Endothelial cell of umbilical vein (primary cell): ENCODE measurements around the gene SIAH1. TPM values are rescaled to one million over a fixed set of nuclear protein-coding genes. Genes with fewer than 3 reads are reported as not detected.

ENCODE experiments used
- BruUV-seq: library from RNA; stranded (reverse); fragments of 400-500 nt; replicated peaks from 2 replicates; lab custom pipeline; 2021; lab: Mats Ljungman, UMichigan
- CTCF ChIA-PET: fragments of 300-600, 350-600 bp; sonication (Branson Sonifier 250); formaldehyde crosslinking; loops from one replicate; lab custom pipeline; 2021; ENCODE audit warnings: antibody characterized with exemption, inconsistent platforms; lab: Charles Lee
- POLR2A ChIA-PET: fragments of 300-600, 350-600 bp; sonication (Branson Sonifier 250); formaldehyde crosslinking; loops from one replicate; lab custom pipeline; 2021; ENCODE audit warnings: antibody characterized with exemption, inconsistent platforms; lab: Charles Lee
- DNase-seq: peaks from one replicate; pipeline ENCODE4 v3.0.0-alpha.2; 2011; ENCODE audit warnings: low read depth, low spot score
- FAIRE-seq: peaks from 2 replicates; lab custom pipeline; 2011; peaks lifted over from hg19 to GRCh38; lab: Jason Lieb, UNC
- H2AFZ ChIP-seq: 2 replicates; pipeline ENCODE4 v1.6.0; 2012; ENCODE audit warnings: low read depth, low read length, control low read depth, inconsistent platforms
- H3K27ac ChIP-seq: 2 replicates; pipeline ENCODE4 v1.5.1; 2011; ENCODE audit warnings: low read depth, mild to moderate bottlenecking, control low read depth, low read length, moderate library complexity; ENCODE audit not compliant: insufficient read depth
- H3K27me3 ChIP-seq, 2 experiments: 2 replicates each; pipeline versions ENCODE4 v1.6.0 to v1.6.1; 2011; ENCODE audit warnings: low read length in 2 of 2, mixed read lengths in 1 of 2; ENCODE audit not compliant: control insufficient read depth in 2 of 2, insufficient read depth in 2 of 2
- H3K36me3 ChIP-seq, 2 experiments: 2 replicates in 1 of 2; 3 replicates in 1 of 2; pipeline ENCODE4 v1.5.1; 2011; ENCODE audit warnings: low read length in 2 of 2, mild to moderate bottlenecking in 1 of 2, moderate library complexity in 1 of 2; ENCODE audit not compliant: control insufficient read depth in 2 of 2, insufficient read depth in 2 of 2; ENCODE audit errors: extremely low read depth in 1 of 2
- H3K4me1 ChIP-seq: 3 replicates; pipeline ENCODE4 v1.5.1; 2011; ENCODE audit warnings: mild to moderate bottlenecking, low read length; ENCODE audit not compliant: control insufficient read depth, insufficient read depth; ENCODE audit errors: extremely low read depth
- H3K4me2 ChIP-seq: 2 replicates; pipeline ENCODE4 v1.6.1; 2011; ENCODE audit warnings: low read length, control low read depth, mixed read lengths; ENCODE audit not compliant: insufficient read depth
- H3K4me3 ChIP-seq, 3 experiments: fragments of 200-600 bp in 1 of 3; sonication (generic), shearing (Covaris generic) in 1 of 3; replicated peaks in 1 of 3; 2 replicates each; pipeline ENCODE4 v1.5.1; 2011 to 2016; ENCODE audit warnings: control low read depth in 3 of 3, low read length in 3 of 3, mild to moderate bottlenecking in 2 of 3, inconsistent platforms in 1 of 3, low read depth in 1 of 3, moderate library complexity in 1 of 3; ENCODE audit not compliant: insufficient read depth in 1 of 3
- H3K79me2 ChIP-seq: 2 replicates; pipeline ENCODE4 v1.6.0; 2012; ENCODE audit warnings: low read length, inconsistent platforms; ENCODE audit not compliant: control insufficient read depth, insufficient read depth
- H3K9ac ChIP-seq: replicated peaks from 2 replicates; pipeline ENCODE3; 2011; ENCODE audit warnings: low read length, control low read depth; ENCODE audit not compliant: insufficient read depth; ENCODE audit errors: extremely low read depth
- H3K9me1 ChIP-seq: replicated peaks from 3 replicates; pipeline ENCODE4 v1.6.0; 2011; ENCODE audit warnings: mild to moderate bottlenecking, low read length; ENCODE audit not compliant: control insufficient read depth, insufficient read depth; ENCODE audit errors: extremely low read depth
- H3K9me3 ChIP-seq: replicated peaks from 2 replicates; pipeline ENCODE4 v1.5.1; 2012; ENCODE audit warnings: low read length, inconsistent platforms; ENCODE audit not compliant: control insufficient read depth, insufficient read depth
- H4K20me1 ChIP-seq: replicated peaks from 2 replicates; pipeline ENCODE3; 2011; ENCODE audit warnings: mild to moderate bottlenecking, low read length; ENCODE audit not compliant: control insufficient read depth, insufficient read depth; ENCODE audit errors: extremely low read depth
- EZH2 ChIP-seq: IDR thresholded peaks from 2 replicates; pipeline ENCODE4 v1.6.1; 2012; ENCODE audit warnings: borderline replicate concordance, low read depth, mild to moderate bottlenecking, moderate library complexity, low read length, inconsistent platforms; ENCODE audit not compliant: severe bottlenecking
- FOS ChIP-seq: IDR thresholded peaks from 2 replicates; pipeline ENCODE4 v1.6.1; 2011; ENCODE audit warnings: mild to moderate bottlenecking, low read length, moderate library complexity, borderline replicate concordance; ENCODE audit not compliant: insufficient read depth
- GATA2 ChIP-seq: IDR thresholded peaks from 2 replicates; pipeline ENCODE4 v1.7.0; 2011; ENCODE audit warnings: low read depth, mild to moderate bottlenecking, moderate library complexity, mixed read lengths, low read length; ENCODE audit not compliant: insufficient read length, insufficient read depth
- JUN ChIP-seq: IDR thresholded peaks from 2 replicates; pipeline ENCODE4 v1.6.1; 2011; ENCODE audit warnings: borderline replicate concordance, low read depth; ENCODE audit not compliant: insufficient read length, insufficient read depth
- MYC ChIP-seq: IDR thresholded peaks from one replicate; pipeline ENCODE4 v1.6.1; 2011; ENCODE audit warnings: mild to moderate bottlenecking, low read depth, low read length
- POLR2A ChIP-seq: IDR thresholded peaks from 2 replicates; pipeline ENCODE4 v1.6.1; 2012; ENCODE audit warnings: low read depth, mild to moderate bottlenecking, control low read depth, low read length
- POLR2AphosphoS5 ChIP-seq: IDR thresholded peaks from 2 replicates; pipeline ENCODE4 v1.6.1; 2012; ENCODE audit warnings: low read depth, mild to moderate bottlenecking, control low read depth, low read length, moderate library complexity; ENCODE audit not compliant: insufficient read depth
- dilution Hi-C: fragments of 300-500 bp; cut with MboI; formaldehyde crosslinking; loops from one replicate; pipeline ENCODE4 v1.15.0; 2019; ENCODE audit warnings: low sequenced_read_pairs; ENCODE audit not compliant: extremely low pct_ligation_motif_present
- intact Hi-C: fragments of 100-400 bp; cut with micrococcal nuclease; formaldehyde crosslinking; loops from one replicate; pipeline ENCODE4 v1.10.0; 2022
- polyA plus RNA-seq, 4 experiments: library from polyadenylated mRNA; depleted of rRNA in 3 of 4; stranded (reverse) in 3 of 4; unstranded in 1 of 4; fragments of >200 nt; gene quantifications; 2 replicates each; pipeline versions ENCODE4 v1.2.1 to v1.2.3, GENCODE V29; 2011 to 2012; ENCODE audit warnings: missing spikeins in 1 of 4
- total RNA-seq: library from RNA; stranded (reverse); gene quantifications from 2 replicates; pipeline ENCODE4 v1.2.3, GENCODE V29; 2021
- TF ChIP-seq, protein P1 (sequence below): IDR thresholded peaks from 2 replicates; pipeline ENCODE4 v1.6.1; 2011; ENCODE audit not compliant: insufficient read depth, insufficient read length
- TF ChIP-seq, protein P2 (sequence below), 2 donors: IDR thresholded peaks; 1 replicate in 1 of 2; 2 replicates in 1 of 2; pipeline ENCODE4 v1.5.1; 2011; ENCODE audit warnings: low read length in 2 of 2, mild to moderate bottlenecking in 2 of 2, moderate library complexity in 2 of 2, control low read depth in 1 of 2, inconsistent platforms in 1 of 2, low read depth in 1 of 2; ENCODE audit not compliant: insufficient read depth in 1 of 2; ENCODE audit errors: extremely low read depth in 1 of 2

Gene SIAH1
- total and polyA plus RNA-seq, 2 donors (not counting 3 experiments of a cell fraction or from before 2014, with no cell fraction given) = 14.4 to 19.9 TPM

DNA sequence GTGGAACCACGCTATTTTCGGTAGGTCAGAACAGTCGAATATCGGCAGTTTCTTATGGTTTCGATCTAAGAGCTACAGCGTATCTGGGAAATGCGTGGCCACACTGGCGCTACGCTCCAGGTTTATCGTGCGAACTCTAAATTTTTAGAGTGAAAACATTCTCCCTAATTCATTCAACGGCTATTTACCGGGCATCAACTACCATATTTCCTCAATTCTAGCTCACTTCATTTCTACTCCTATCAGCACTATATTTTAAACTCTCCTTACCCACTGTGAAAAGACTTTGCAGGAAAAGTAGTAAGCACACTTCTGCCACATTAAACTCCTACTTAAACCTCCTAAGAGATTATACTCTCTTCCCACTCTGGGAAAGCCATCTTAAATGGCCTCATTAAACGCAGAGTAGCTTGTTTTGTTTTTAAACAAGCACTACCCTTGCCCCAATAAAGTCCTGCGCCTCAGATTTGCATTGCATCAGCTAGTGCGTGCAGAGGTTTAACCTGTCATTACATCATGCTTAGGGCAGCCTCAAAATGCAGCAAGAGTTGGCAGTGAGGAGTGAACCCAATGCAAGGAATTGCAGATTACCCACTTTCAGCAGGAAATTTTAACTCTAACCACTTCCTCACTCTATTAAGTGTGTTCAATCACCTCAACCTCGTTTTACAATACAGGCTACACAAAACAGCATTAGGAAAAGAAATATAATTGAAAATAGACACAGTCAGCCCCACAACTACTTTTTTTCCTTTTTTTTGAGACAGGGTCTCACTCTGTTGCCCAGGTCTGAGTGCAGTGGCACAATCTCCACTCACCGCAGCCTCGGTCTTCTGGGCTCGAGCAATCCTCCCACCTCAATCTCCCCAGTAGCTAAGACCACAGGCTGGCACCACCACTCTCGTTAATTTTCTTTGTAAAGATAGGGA lies 18.8 kb downstream of the SIAH1 start:
- CTCF ChIA-PET = interaction anchor here (0.8 to 5.3 kb wide), 15 partner anchors 11 to 264 kb away, joined by 3 to 39 read pairs (median 5); partner anchors contain the start of gene SIAH1
- Histone ChIP-seq H3K9me3 (no peaks in the 10 kb centered on the region), H2AFZ (peak overlapping the region; percentile 15), H3K79me2 (peaks cover 89% of the 10 kb centered on the region), H3K4me3 (peak overlapping the region; percentile 57 to 83 (median 70)), H3K27ac (peak overlapping the region; percentile 66), H4K20me1 (peaks cover 14% of the 10 kb centered on the region), H3K4me2 (peak overlapping the region; percentile 91), H3K9me1 (no peaks in the 10 kb centered on the region), H3K27me3 (no peaks in the 10 kb centered on the region), H3K36me3 (peaks cover 0 to 4% of the 10 kb centered on the region in 2 experiments), H3K4me1 (peaks cover 14% of the 10 kb centered on the region), H3K9ac (peak overlapping the region; percentile 65)
- POLR2A ChIA-PET = interaction anchor here (0.7 to 1.7 kb wide), 5 partner anchors 18 to 257 kb away, joined by 3 to 9 read pairs (median 4); partner anchors contain the start of genes N4BP1 and SIAH1
- intact Hi-C loops (loop anchor here (1.0 to 10.0 kb wide), 4 partner anchors 19 to 1392 kb away; partner anchors contain the start of genes DNAJA2 and SIAH1), dilution Hi-C loops (no loop called here)
- peak; percentile 77 for DNase-seq
- BruUV-seq = TSS peak; percentile 39
- no peak for TF ChIP-seq POLR2A
- no peak for TF ChIP-seq POLR2AphosphoS5
- TF ChIP-seq GATA2 = no peak
- TF ChIP-seq EZH2 = no peak
- TF ChIP-seq, protein P1, sequence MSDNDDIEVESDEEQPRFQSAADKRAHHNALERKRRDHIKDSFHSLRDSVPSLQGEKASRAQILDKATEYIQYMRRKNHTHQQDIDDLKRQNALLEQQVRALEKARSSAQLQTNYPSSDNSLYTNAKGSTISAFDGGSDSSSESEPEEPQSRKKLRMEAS = no peak
- no peak for TF ChIP-seq MYC
- TF ChIP-seq, protein P2, sequence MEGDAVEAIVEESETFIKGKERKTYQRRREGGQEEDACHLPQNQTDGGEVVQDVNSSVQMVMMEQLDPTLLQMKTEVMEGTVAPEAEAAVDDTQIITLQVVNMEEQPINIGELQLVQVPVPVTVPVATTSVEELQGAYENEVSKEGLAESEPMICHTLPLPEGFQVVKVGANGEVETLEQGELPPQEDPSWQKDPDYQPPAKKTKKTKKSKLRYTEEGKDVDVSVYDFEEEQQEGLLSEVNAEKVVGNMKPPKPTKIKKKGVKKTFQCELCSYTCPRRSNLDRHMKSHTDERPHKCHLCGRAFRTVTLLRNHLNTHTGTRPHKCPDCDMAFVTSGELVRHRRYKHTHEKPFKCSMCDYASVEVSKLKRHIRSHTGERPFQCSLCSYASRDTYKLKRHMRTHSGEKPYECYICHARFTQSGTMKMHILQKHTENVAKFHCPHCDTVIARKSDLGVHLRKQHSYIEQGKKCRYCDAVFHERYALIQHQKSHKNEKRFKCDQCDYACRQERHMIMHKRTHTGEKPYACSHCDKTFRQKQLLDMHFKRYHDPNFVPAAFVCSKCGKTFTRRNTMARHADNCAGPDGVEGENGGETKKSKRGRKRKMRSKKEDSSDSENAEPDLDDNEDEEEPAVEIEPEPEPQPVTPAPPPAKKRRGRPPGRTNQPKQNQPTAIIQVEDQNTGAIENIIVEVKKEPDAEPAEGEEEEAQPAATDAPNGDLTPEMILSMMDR (IDR thresholded peaks at IDR 0.05; ENCODE audit: extremely low read depth in 1 of 2, insufficient read depth in 1 of 2, low read depth in 1 of 2, low read length in 2 of 2) = no peak
- TF ChIP-seq FOS = no peak
- no peak for TF ChIP-seq JUN
- FAIRE-seq = peak; percentile 78
